Measurements from ENCODE around the gene TNFRSF1A. TPM values are rescaled to one million over a fixed set of nuclear protein-coding genes. Genes with fewer than 3 reads are reported as not detected.
"Not testable (repeated sequence)": the region's sequence is repeated elsewhere in the genome, so short reads cannot be mapped to it uniquely, and the experiment has no call there.

Gene TNFRSF1A
- total RNA-seq, 1 experiment from 2014 or later, result 95.1 TPM

DNA sequence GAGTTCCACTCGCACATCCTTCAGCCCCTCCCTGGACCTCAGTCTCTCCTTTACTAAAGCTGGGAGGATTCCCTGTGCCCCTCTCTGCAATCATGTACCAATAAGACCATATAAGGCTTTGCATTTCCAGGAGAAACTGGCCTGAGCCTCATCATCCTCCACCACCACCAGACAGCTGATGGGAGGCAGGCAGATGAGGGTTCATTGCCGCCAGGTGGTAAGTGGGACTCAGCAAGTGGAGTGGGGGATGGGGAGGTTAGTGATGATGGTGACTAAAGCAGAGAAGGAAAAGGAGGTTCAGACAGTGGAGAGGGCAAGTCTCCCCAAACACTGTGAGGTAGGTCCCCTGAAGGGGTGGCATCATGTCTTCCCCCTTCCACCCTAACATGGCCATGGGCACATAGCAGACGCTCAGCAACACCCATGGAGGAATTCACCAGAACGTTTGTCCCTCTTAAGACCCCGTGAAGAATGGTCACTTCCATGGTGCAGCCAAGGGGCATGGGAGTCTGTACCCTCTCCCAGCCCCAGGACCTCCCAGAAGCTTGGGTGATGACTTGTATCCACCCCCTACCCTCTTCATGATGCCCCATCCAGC lies 4.5 kb upstream of the TNFRSF1A start:
- H3K36me3 ChIP-seq (ENCODE audit: low read depth, low read length), result no peaks in the 10 kb centered on the region
- no peaks in the 10 kb centered on the region for H3K9me2 ChIP-seq (replicated peaks; ENCODE audit: low read length)
- BruUV-seq (replicated peaks), result no TSS peak
- no peak overlapping the region for H2AFZ ChIP-seq (ENCODE audit: low read length)
- ChIA-PET CTCF (no interaction called here), POLR2A (ENCODE audit: unreplicated experiment) (interaction anchor here (0.8 kb wide), 1 partner anchor 10 kb away, joined by 3 read pairs; no protein-coding TSS in a partner anchor)
- peaks cover 12% of the 10 kb centered on the region for H3K79me2 ChIP-seq (ENCODE audit: low read length)
- H3K9ac ChIP-seq (ENCODE audit: low read length), result no peak overlapping the region
- TF ChIP-seq EZH2 (IDR thresholded peaks at IDR 0.05; ENCODE audit: low read length, unreplicated experiment) (no peak), CTCF (conservative IDR thresholded peaks at IDR 0.05; ENCODE audit: low read depth, low read length) (no peak), EZH2phosphoT487 (IDR thresholded peaks at IDR 0.05; ENCODE audit: borderline replicate concordance, low read length) (no peak)
- H3K4me1 ChIP-seq (ENCODE audit: insufficient read depth, low read length), result peaks cover 29% of the 10 kb centered on the region
- no peak for ATAC-seq
- no peak overlapping the region for H3K4me2 ChIP-seq (ENCODE audit: low read length)
- no peaks in the 10 kb centered on the region for H3K27me3 ChIP-seq (ENCODE audit: low read length)
- no peak for DNase-seq
- no peaks in the 10 kb centered on the region for H3F3A ChIP-seq (ENCODE audit: low read length, unreplicated experiment)
- H4K20me1 ChIP-seq (ENCODE audit: low read length), result no peaks in the 10 kb centered on the region
- peak overlapping the region; percentile 90; the same call in 1 of the 2 replicates for H3K27ac ChIP-seq (ENCODE audit: low read length)
- no peaks in the 10 kb centered on the region for H3K9me3 ChIP-seq (ENCODE audit: low read length)
- H3K4me3 ChIP-seq (ENCODE audit: low read length), result no peak overlapping the region
- intact Hi-C loops (cut with micrococcal nuclease), result no loop called here

DNA sequence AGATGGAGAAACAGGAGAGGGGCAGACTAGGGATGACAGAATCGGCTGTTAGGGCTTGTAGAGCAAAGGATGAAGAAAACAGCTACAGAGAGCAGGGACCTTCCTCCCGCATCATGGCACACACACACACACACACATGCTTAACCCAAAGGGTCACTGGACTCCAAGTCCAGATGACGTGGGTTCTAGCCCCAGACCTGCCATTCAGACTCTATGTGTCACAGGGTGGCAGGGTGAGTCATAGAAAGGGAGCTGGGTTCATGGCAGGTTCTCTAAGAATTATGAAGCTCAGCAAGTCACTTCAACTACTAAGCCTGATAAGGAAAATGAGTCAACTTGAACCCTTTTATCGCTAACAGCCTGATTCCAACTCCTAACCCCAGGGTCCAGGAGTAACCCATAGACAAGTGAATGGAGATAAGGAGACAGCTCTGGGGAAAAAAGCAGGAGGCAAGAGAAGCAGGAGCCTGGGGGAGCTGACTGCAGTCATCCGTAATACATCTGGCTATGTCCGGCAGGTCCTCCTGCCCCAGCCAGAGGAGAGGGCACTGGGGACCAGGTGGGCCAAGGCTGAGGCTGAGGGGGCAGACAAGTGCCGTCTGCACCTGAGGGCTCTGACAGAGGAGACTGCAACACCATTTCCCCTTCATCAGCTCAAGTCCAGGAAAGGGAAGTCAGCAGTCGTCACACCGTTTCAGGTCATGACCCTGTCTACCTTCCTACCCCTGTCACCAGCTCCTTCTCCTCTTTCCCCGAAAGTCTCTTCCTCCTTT lies 3.6 kb upstream of the TNFRSF1A start:
- BruUV-seq (replicated peaks), result no TSS peak
- Histone ChIP-seq H3K36me3 (ENCODE audit: low read depth, low read length) (no peaks in the 10 kb centered on the region), H3K4me2 (ENCODE audit: low read length) (peak overlapping the region; percentile 64), H2AFZ (ENCODE audit: low read length) (peak overlapping the region; percentile 18; the same call in 1 of the 2 replicates), H3K4me3 (ENCODE audit: low read length) (no peak overlapping the region), H3K4me1 (ENCODE audit: insufficient read depth, low read length) (peaks cover 29% of the 10 kb centered on the region), H3K27me3 (ENCODE audit: low read length) (no peaks in the 10 kb centered on the region), H3K9me3 (ENCODE audit: low read length) (no peaks in the 10 kb centered on the region), H3F3A (ENCODE audit: low read length, unreplicated experiment) (no peaks in the 10 kb centered on the region), H4K20me1 (ENCODE audit: low read length) (no peaks in the 10 kb centered on the region), H3K27ac (ENCODE audit: low read length) (peak overlapping the region; percentile 90), H3K9ac (ENCODE audit: low read length) (peak overlapping the region; percentile 42; the same call in 1 of the 2 replicates), H3K79me2 (ENCODE audit: low read length) (peaks cover 20% of the 10 kb centered on the region), H3K9me2 (replicated peaks; ENCODE audit: low read length) (no peaks in the 10 kb centered on the region)
- ChIA-PET CTCF (interaction anchor here (0.6 kb wide), 1 partner anchor 144 kb away, joined by 4 read pairs; no protein-coding TSS in a partner anchor), POLR2A (ENCODE audit: unreplicated experiment) (interaction anchor here (0.6 to 0.7 kb wide), 2 partner anchors 11 to 25 kb away, joined by 3 read pairs; no protein-coding TSS in a partner anchor)
- DNase-seq (peak; percentile 83), ATAC-seq (peak; percentile 64)
- intact Hi-C loops (cut with micrococcal nuclease), result no loop called here
- TF ChIP-seq EZH2phosphoT487 (IDR thresholded peaks at IDR 0.05; ENCODE audit: borderline replicate concordance, low read length) (no peak), CTCF (conservative IDR thresholded peaks at IDR 0.05; ENCODE audit: low read depth, low read length) (no peak), EZH2 (IDR thresholded peaks at IDR 0.05; ENCODE audit: low read length, unreplicated experiment) (no peak)

DNA sequence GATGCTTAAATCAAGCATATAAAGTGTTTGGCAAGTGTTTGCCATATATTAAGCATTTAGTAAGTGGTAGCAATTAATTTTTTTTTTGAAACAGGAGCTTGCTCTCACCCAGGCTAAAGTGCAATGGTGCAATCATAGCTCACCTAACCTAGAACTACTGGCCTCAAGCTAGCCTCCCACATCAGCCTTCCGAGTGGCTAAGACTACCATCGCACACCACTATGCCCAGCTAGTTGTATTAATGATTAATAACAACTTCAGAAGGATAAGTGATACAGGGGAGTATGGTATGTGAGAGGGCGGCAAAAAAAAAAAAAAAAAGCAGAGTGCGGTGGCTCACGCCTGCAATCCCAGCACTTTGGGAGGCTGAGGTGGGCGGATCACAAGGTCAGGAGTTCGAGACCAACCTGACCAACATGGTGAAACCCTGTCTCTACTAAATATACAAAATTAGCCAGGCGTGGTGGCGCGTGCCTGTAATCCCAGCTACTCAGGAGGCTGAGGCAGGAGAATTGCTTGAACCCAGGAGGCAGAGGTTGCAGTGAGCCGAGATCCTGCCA lies 2.3 kb upstream of the TNFRSF1A start:
- intact Hi-C loops (cut with micrococcal nuclease); H3F3A ChIP-seq (ENCODE audit: low read length, unreplicated experiment); POLR2A ChIA-PET (ENCODE audit: unreplicated experiment); H3K9me3 ChIP-seq (ENCODE audit: low read length); H2AFZ ChIP-seq (ENCODE audit: low read length); H3K4me3 ChIP-seq (ENCODE audit: low read length); H3K4me2 ChIP-seq (ENCODE audit: low read length); H4K20me1 ChIP-seq (ENCODE audit: low read length); BruUV-seq (replicated peaks); H3K9ac ChIP-seq (ENCODE audit: low read length); H3K9me2 ChIP-seq (replicated peaks; ENCODE audit: low read length); H3K27me3 ChIP-seq (ENCODE audit: low read length); H3K36me3 ChIP-seq (ENCODE audit: low read depth, low read length); CTCF ChIA-PET; DNase-seq; ATAC-seq: not testable (repeated sequence)
- peaks cover 35% of the 10 kb centered on the region for H3K4me1 ChIP-seq (ENCODE audit: insufficient read depth, low read length)
- H3K79me2 ChIP-seq (ENCODE audit: low read length), result peaks cover 34% of the 10 kb centered on the region
- 0 out of 2 replicates have a peak overlapping the region, but pooled peaks have one; percentile 90 for H3K27ac ChIP-seq (ENCODE audit: low read length)
